NCI-H2196 treated with DMSO at 0.1 percent for 48 hours (cell line): ENCODE results near the gene WIPF2.
A peak's percentile ranks its signal among the peaks of the same experiment; 100 is the strongest.

ENCODE experiments used
- DNase-seq: peaks from one replicate; lab custom pipeline; 2025; ENCODE audit not compliant: unreplicated experiment; lab: John Stamatoyannopoulos, UW

Gene WIPF2

GRCh38 chr17:40218740-40219593, at the start of gene WIPF2:
TSS of gene WIPF2 (plus strand) at chr17:40219304. CDS start at chr17:40256460, 37,156 bp downstream.
- peak; percentile 67 for DNase-seq

GRCh38 chr17:40170325-40170724, 48.8 kb upstream of the WIPF2 start:
- DNase-seq = no peak

DNA sequence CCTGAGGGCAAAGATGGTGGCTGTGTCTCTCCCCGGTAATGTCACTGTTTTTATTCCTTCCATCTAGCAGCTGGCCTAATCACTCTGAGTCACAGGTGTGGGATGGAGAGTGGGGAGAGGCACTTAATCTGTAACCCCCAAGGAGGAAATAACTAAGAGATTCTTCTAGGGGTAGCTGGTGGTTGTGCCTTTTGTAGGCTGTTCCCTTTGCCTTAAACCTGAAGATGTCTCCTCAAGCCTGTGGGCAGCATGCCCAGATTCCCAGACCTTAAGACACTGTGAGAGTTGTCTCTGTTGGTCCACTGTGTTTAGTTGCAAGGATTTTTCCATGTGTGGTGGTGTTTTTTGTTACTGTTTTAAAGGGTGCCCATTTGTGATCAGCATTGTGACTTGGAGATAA, 47.4 kb upstream of the WIPF2 start:
- DNase-seq = no peak

- DNase-seq = no peak
These were observed 45.9 kb upstream of the WIPF2 start for GRCh38 chr17:40173091-40173777.

DNA sequence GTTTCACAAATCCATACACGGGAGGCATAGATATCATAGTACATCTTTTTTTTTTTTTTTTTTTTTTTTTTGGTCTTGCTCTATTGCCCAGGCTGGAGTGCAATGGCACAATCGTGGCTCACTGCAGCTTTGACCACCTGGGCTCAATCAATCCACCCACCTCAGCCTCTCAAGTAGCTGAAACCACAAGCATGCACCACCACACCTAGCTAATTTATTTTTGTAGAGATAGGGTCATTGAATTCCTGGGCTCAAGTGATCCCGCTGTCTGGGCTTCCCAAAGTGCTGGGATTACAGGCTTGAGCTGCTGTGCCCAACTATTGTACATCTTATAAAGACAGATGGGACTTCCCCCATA, 45.3 kb upstream of the WIPF2 start:
- no peak for DNase-seq

- DNase-seq = no peak
These were observed 44.6 kb upstream of the WIPF2 start for GRCh38 chr17:40174514-40174913.

GRCh38 chr17:40175928-40176753, 43.0 kb upstream of the WIPF2 start:
- no peak for DNase-seq

- DNase-seq = peak; percentile 31
These were observed 42.4 kb upstream of the WIPF2 start for GRCh38 chr17:40176754-40177110.

DNA sequence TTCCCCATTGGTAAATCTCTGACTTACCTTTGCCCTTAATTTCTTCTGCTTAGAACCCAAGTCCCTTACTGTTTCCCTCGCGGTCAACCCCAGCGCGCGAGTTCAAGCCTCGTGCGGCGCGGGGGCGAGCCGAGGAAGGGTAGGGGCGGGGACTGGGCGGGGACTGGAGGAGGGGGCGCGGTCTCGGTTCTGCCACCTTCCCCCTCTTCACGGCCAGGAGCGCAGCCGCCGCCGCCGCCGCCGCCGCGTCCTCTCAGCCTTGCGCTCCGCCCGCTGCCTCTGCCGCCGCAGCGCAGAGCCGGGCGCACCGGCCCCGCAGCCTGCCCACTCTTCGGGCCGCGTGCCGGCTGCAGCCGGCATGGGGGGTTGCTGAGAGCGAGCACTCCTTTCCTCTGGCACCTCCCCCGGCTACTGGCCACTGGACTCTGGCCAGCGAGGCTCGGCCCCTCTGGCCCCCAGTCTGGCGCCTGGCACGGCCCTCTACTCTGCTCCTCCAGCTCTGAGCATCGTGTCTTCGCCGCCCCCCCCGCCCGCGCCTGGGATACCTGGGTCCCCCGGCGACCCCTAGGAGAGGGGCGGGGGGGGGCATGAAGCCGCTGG, 41.7 kb upstream of the WIPF2 start, which contains the start of gene RAPGEFL1:
Gene RAPGEFL1, plus strand, starts transcription at position 196 of the 600 bp plus-strand sequence. Its CDS starts 392 bp downstream, at position 588.
- DNase-seq = no peak

GRCh38 chr17:40178021-40178601, 41.0 kb upstream of the WIPF2 start:
- DNase-seq = no peak

DNA sequence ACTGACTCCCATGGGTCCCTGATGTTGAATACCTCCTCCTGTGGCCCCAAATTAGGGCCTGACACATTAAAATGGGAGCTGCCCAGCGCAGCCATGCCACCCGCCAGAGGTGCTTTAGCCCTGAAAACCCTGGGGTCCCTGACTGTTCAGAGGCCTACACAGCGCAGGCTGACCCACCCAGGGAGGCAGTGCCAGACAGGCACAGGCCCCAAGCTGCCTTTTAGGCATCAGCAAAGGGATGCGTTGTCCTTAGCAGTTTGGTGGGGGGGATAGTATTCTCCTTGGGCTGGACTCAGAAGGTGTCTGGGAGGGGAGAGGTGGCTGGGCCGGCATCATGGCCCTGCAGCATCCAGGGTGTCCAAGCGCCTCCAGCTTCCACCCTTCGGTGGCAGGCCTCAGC, 40.4 kb upstream of the WIPF2 start:
- DNase-seq = no peak

- no peak for DNase-seq
These were observed 39.0 kb upstream of the WIPF2 start for GRCh38 chr17:40179923-40180659.

- no peak for DNase-seq
These were observed 38.4 kb upstream of the WIPF2 start for GRCh38 chr17:40180694-40181093.

DNA sequence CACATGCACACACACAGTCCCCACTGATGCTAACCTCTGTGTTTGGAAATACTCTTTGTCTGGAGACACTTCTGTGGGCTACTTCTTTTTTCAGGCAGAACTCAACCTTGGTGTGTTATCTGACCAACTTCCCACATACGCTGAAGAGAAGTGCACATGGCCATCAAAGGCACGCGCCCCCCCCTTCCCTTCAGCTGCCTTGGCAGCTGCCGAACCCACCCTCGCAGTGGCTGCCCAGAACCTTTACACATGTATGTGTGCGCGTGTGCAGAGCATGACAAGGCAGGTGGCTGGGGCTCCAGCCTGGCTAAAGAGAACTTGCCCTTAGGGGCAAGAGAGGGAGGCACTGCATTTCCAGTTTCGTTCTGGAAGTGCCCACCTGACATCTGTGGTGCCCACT, 37.9 kb upstream of the WIPF2 start:
- no peak for DNase-seq

GRCh38 chr17:40182606-40183005, 36.5 kb upstream of the WIPF2 start:
- no peak for DNase-seq

GRCh38 chr17:40187238-40187637, 31.9 kb upstream of the WIPF2 start:
- DNase-seq = no peak

DNA sequence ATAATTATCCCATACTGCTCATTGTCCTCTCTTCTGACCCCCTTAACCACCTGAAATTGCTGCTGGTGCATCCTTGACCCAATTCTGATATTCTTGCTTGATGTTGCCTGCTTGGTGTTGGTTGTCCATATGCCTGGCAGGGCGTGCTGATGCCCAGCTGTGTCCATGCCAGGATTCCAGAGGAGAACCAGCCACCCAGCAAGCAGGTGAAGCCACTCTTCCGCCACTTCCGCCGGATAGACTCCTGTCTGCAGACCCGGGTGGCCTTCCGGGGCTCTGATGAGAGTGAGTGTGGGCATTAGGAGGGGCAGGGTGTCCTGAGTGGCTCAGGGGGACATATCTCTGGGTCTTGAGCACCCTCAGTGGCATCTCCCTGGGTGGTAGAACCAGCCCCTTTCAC, 30.4 kb upstream of the WIPF2 start:
- no peak for DNase-seq

GRCh38 chr17:40190197-40191021, 28.7 kb upstream of the WIPF2 start:
- no peak for DNase-seq
